Upper lobe of right lung (tissue), 1 donor: ENCODE results near the gene MVP. TPM values are rescaled to one million over a fixed set of nuclear protein-coding genes. Genes with fewer than 3 reads are reported as not detected.

ENCODE experiments used
- ATAC-seq: fragments of 200-7000 bp; cut with Tn5 transposase; one replicate; pipeline ENCODE4 v1.9.1; 2020; ENCODE audit warnings: mild to moderate bottlenecking, moderate library complexity
- DNase-seq: peaks from one replicate; pipeline ENCODE4 v3.0.0-alpha.2; 2020
- H3K27ac ChIP-seq: fragments of 200-600 bp; one replicate; pipeline ENCODE4 v1.8.0; 2022
- H3K27me3 ChIP-seq: fragments of 200-600 bp; one replicate; pipeline ENCODE4 v1.8.0; 2022; ENCODE audit warnings: mild to moderate bottlenecking
- H3K36me3 ChIP-seq: fragments of 200-600 bp; one replicate; pipeline ENCODE4 v1.8.0; 2022
- H3K4me1 ChIP-seq: fragments of 200-600 bp; one replicate; pipeline ENCODE4 v1.8.0; 2022
- H3K4me3 ChIP-seq: fragments of 200-600 bp; one replicate; pipeline ENCODE4 v1.8.0; 2022; ENCODE audit warnings: mild to moderate bottlenecking
- H3K9me3 ChIP-seq: fragments of 200-600 bp; one replicate; pipeline ENCODE4 v1.8.0; 2022
- CTCF ChIP-seq: fragments of 200-600 bp; IDR thresholded peaks from one replicate; pipeline ENCODE4 v1.8.0; 2022; ENCODE audit warnings: antibody characterized with exemption
- intact Hi-C: fragments of 100-400 bp; cut with DNase I; formaldehyde crosslinking; loops from one replicate; pipeline ENCODE4 v1.11.0; 2022
- total RNA-seq: library from RNA; stranded (reverse); fragmentation: NEBNext Ultra II Directional; extraction: Animal tissue kit (Norgen Biotek cat#: 25700); gene quantifications from one replicate; pipeline ENCODE4 v1.2.1, GENCODE V29; 2021
- donor health status: DM: no; HTN: yes; CAD: no; lungs with severe emphysema.

Gene MVP
- total RNA-seq, 1 donor from 2014 or later, result 247 TPM

- Histone ChIP-seq H3K27ac (no peak overlapping the region), H3K4me1 (no peaks in the 10 kb centered on the region), H3K9me3 (no peaks in the 10 kb centered on the region), H3K4me3 (no peak overlapping the region), H3K27me3 (peaks cover 19% of the 10 kb centered on the region), H3K36me3 (no peaks in the 10 kb centered on the region)
- ATAC-seq (no peak), DNase-seq (no peak)
- TF ChIP-seq CTCF, result no peak
- intact Hi-C loops, result no loop called here
Measured at GRCh38 chr16:29894352-29894751, 74.1 kb downstream of the MVP start.

GRCh38 chr16:29896841-29897240 is 76.6 kb downstream of the MVP start:
- intact Hi-C loops, result no loop called here
- no peak for DNase-seq
- no peaks in the 10 kb centered on the region for H3K9me3 ChIP-seq

GRCh38 chr16:29897333-29897732 is 77.1 kb downstream of the MVP start:
- no peak overlapping the region for H3K4me3 ChIP-seq
- intact Hi-C loops, result no loop called here
- DNase-seq, result no peak
- ATAC-seq, result no peak
- H3K4me1 ChIP-seq, result no peaks in the 10 kb centered on the region
- H3K9me3 ChIP-seq, result no peaks in the 10 kb centered on the region
- H3K27me3 ChIP-seq, result peaks cover 19% of the 10 kb centered on the region
- H3K36me3 ChIP-seq, result no peaks in the 10 kb centered on the region
- TF ChIP-seq CTCF, result no peak
- no peak overlapping the region for H3K27ac ChIP-seq

More at GRCh38 chr16:29896841-29897240, 76.6 kb downstream of the MVP start:
- Histone ChIP-seq H3K4me1 (no peaks in the 10 kb centered on the region), H3K27me3 (peaks cover 19% of the 10 kb centered on the region), H3K36me3 (no peaks in the 10 kb centered on the region), H3K4me3 (no peak overlapping the region), H3K27ac (no peak overlapping the region)
- no peak for TF ChIP-seq CTCF
- ATAC-seq, result no peak

Other genes with a start within 250 kb of the MVP start
- gene SPN, start 157.2 kb upstream of the MVP start, total RNA-seq, result 70.7 TPM
- gene QPRT, start 141.3 kb upstream of the MVP start, total RNA-seq, result 15.0 TPM
- gene C16orf54, start 74.5 kb upstream of the MVP start, total RNA-seq, result 7.3 TPM
- gene ZG16, start 42.2 kb upstream of the MVP start, total RNA-seq, result not detected
- gene KIF22, start 29.7 kb upstream of the MVP start, total RNA-seq, result 19.8 TPM
- gene MAZ, start 13.9 kb upstream of the MVP start, total RNA-seq, result 148 TPM
- 2.7 TPM for gene PRRT2, start 8.3 kb upstream of the MVP start, total RNA-seq
- gene PAGR1, start 4.3 kb upstream of the MVP start, total RNA-seq, result 15.2 TPM
- gene CDIPT, start 42.8 kb downstream of the MVP start, total RNA-seq, result 83.2 TPM
- 11.9 TPM for gene SEZ6L2, start 79.1 kb downstream of the MVP start, total RNA-seq
- gene ASPHD1, start 80.0 kb downstream of the MVP start, total RNA-seq, result 4.4 TPM
- gene KCTD13, start 105.8 kb downstream of the MVP start, total RNA-seq, result 23.5 TPM
- 133 TPM for gene TMEM219, start 141.6 kb downstream of the MVP start, total RNA-seq
- 75.4 TPM for gene TAOK2, start 153.4 kb downstream of the MVP start, total RNA-seq
- gene HIRIP3, start 175.2 kb downstream of the MVP start, total RNA-seq, result 20.3 TPM
- gene INO80E, start 175.8 kb downstream of the MVP start, total RNA-seq, result 65.3 TPM
- 2.6 TPM for gene DOC2A, start 190.6 kb downstream of the MVP start, total RNA-seq
- not detected for gene C16orf92, start 202.7 kb downstream of the MVP start, total RNA-seq
- gene TLCD3B, start 210.8 kb downstream of the MVP start, total RNA-seq, result not detected
- gene ALDOA, start 245.3 kb downstream of the MVP start, total RNA-seq, result 689 TPM